B cell (primary cell): ENCODE results near the gene PHRF1. TPM values are rescaled to one million over a fixed set of nuclear protein-coding genes. Genes with fewer than 3 reads are reported as not detected.

Source experiments
- ATAC-seq: fragments of 200-7000 bp; cut with Tn5 transposase; one replicate; pipeline ENCODE4 v1.10.0; 2021; ENCODE audit warnings: low read depth, mild to moderate bottlenecking, moderate number of reproducible peaks, moderate library complexity
- CTCF ChIA-PET: fragments of 350-600 bp; sonication (Branson Sonifier 250); formaldehyde crosslinking; loops from one replicate; lab custom pipeline; 2021; ENCODE audit warnings: antibody characterized with exemption, inconsistent platforms; lab: Charles Lee
- POLR2A ChIA-PET: fragments of 350-600 bp; sonication (Branson Sonifier 250); formaldehyde crosslinking; loops from one replicate; lab custom pipeline; 2021; ENCODE audit warnings: antibody characterized with exemption; lab: Charles Lee
- DNase-seq: peaks from one replicate; pipeline ENCODE4 v3.0.0; 2013
- H2AFZ ChIP-seq: 2 replicates; pipeline ENCODE4 v1.6.1; 2012; ENCODE audit warnings: mild to moderate bottlenecking, low read depth, low read length; ENCODE audit not compliant: insufficient read depth, poor library complexity, severe bottlenecking
- H3K27ac ChIP-seq, 2 donors: 1 replicate in 1 of 2; 2 replicates in 1 of 2; pipeline ENCODE4 v1.5.1; 2012 to 2013; ENCODE audit warnings: low read length in 2 of 2, mild to moderate bottlenecking in 2 of 2, moderate library complexity in 1 of 2
- H3K27me3 ChIP-seq, 4 experiments: fragments of 200-600 bp in 1 of 4; sonication (generic) in 1 of 4; replicated peaks in 1 of 4; 1 replicate in 2 of 4; 2 replicates in 2 of 4; pipeline versions ENCODE4 v1.6.1 to v1.7.0; 2013 to 2016; ENCODE audit warnings: low read length in 3 of 4, mild to moderate bottlenecking in 2 of 4, mixed read lengths in 1 of 4, moderate library complexity in 1 of 4; ENCODE audit not compliant: insufficient read depth in 4 of 4, control insufficient read depth in 3 of 4; ENCODE audit errors: control extremely low read depth in 1 of 4
- H3K36me3 ChIP-seq, 2 experiments: replicated peaks in 1 of 2; 1 replicate in 1 of 2; 2 replicates in 1 of 2; pipeline versions ENCODE4 v1.6.1 to v1.7.1; 2013; ENCODE audit warnings: low read length in 1 of 2; ENCODE audit not compliant: insufficient read depth in 2 of 2, control insufficient read depth in 1 of 2; ENCODE audit errors: control extremely low read depth in 1 of 2, extremely low read depth in 1 of 2
- H3K4me1 ChIP-seq, 2 donors: fragments of 200-600 bp in 1 of 2; sonication (generic) in 1 of 2; 1 replicate in 1 of 2; 2 replicates in 1 of 2; pipeline versions ENCODE4 v1.5.1 to v1.6.1; 2013 to 2017; ENCODE audit warnings: low read length in 2 of 2; ENCODE audit not compliant: control insufficient read depth in 2 of 2, insufficient read depth in 2 of 2
- H3K4me2 ChIP-seq: replicated peaks from 2 replicates; pipeline ENCODE3; 2012; ENCODE audit warnings: mild to moderate bottlenecking, low read depth, low read length; ENCODE audit not compliant: poor library complexity, severe bottlenecking
- H3K4me3 ChIP-seq, 5 experiments: fragments of 200-600 bp in 1 of 5; sonication (generic) in 1 of 5; 1 replicate in 3 of 5; 2 replicates in 2 of 5; pipeline versions ENCODE4 v1.5.1 to v1.7.0; 2011 to 2016; ENCODE audit warnings: low read length in 4 of 5, mild to moderate bottlenecking in 4 of 5, low read depth in 2 of 5, control low read depth in 1 of 5, moderate library complexity in 1 of 5; ENCODE audit not compliant: insufficient read depth in 1 of 5; ENCODE audit errors: control extremely low read depth in 1 of 5, extremely low read depth in 1 of 5
- H3K79me2 ChIP-seq: fragments of 200-600 bp; sonication (generic); one replicate; pipeline ENCODE4 v1.6.0; 2016; ENCODE audit warnings: low read length; ENCODE audit not compliant: control insufficient read depth, insufficient read depth
- H3K9ac ChIP-seq: fragments of 200-600 bp; sonication (generic); 2 replicates; pipeline ENCODE4 v1.6.1; 2017; ENCODE audit warnings: mild to moderate bottlenecking, low read length, moderate library complexity
- H3K9me3 ChIP-seq, 3 donors: one replicate each; pipeline versions ENCODE4 v1.6.1 to v1.7.1; 2013; ENCODE audit warnings: low read length in 2 of 3; ENCODE audit not compliant: control insufficient read depth in 2 of 3, insufficient read depth in 1 of 3; ENCODE audit errors: control extremely low read depth in 1 of 3
- H4K20me1 ChIP-seq: 2 replicates; pipeline ENCODE4 v1.6.0; 2012; ENCODE audit warnings: mild to moderate bottlenecking, low read length; ENCODE audit not compliant: insufficient read depth, control insufficient read depth, poor library complexity, severe bottlenecking
- H3K27ac Mint-ChIP-seq: one replicate; pipeline ENCODE4 v1.8.0; 2021; ENCODE audit warnings: mixed read lengths
- H3K27me3 Mint-ChIP-seq: one replicate; pipeline ENCODE4 v1.8.0; 2021; ENCODE audit warnings: mixed read lengths
- H3K4me1 Mint-ChIP-seq: one replicate; pipeline ENCODE4 v1.8.0; 2021; ENCODE audit warnings: mixed read lengths
- H3K4me3 Mint-ChIP-seq: one replicate; pipeline ENCODE4 v1.8.0; 2021; ENCODE audit warnings: mixed read lengths
- H3K9me3 Mint-ChIP-seq: one replicate; pipeline ENCODE4 v1.8.0; 2022; ENCODE audit warnings: mixed read lengths; ENCODE audit not compliant: insufficient read depth
- EZH2 ChIP-seq: IDR thresholded peaks from 2 replicates; pipeline ENCODE4 v1.6.1; 2012; ENCODE audit warnings: borderline replicate concordance, low read depth, mild to moderate bottlenecking, moderate library complexity, low read length; ENCODE audit not compliant: insufficient read depth, poor library complexity, severe bottlenecking
- WGBS: methylation state at CpG from one replicate; pipeline ENCODE4 v1.1.5; 2013; ENCODE audit warnings: missing lambda C conversion rate; ENCODE audit not compliant: insufficient coverage; 5-methylcytosine and 5-hydroxymethylcytosine counted together
- intact Hi-C: fragments of 100-400 bp; cut with micrococcal nuclease; formaldehyde crosslinking; loops from one replicate; pipeline ENCODE4 v1.10.0; 2022
- polyA plus RNA-seq: library from polyadenylated mRNA; depleted of rRNA; stranded (reverse); fragments of >200 nt; gene quantifications from 2 replicates; pipeline ENCODE4 v1.2.3, GENCODE V29; 2012
- total RNA-seq, 2 donors: library from RNA; stranded (reverse); fragments of 120-200 nt in 1 of 2; gene quantifications; 1 replicate in 1 of 2; 2 replicates in 1 of 2; pipeline versions ENCODE4 v1.2.3 to v1.2.4, GENCODE V29; 2013 to 2022
- TF ChIP-seq, protein P1 (sequence below): fragments of 200-600 bp; IDR thresholded peaks from one replicate; pipeline ENCODE4 v1.8.0; 2022; ENCODE audit warnings: antibody characterized with exemption, mild to moderate bottlenecking

PHRF1 gene
- total and polyA plus RNA-seq, 2 donors (not counting 1 experiment from before 2014, with no cell fraction given), result 22.3 to 57.9 TPM

DNA sequence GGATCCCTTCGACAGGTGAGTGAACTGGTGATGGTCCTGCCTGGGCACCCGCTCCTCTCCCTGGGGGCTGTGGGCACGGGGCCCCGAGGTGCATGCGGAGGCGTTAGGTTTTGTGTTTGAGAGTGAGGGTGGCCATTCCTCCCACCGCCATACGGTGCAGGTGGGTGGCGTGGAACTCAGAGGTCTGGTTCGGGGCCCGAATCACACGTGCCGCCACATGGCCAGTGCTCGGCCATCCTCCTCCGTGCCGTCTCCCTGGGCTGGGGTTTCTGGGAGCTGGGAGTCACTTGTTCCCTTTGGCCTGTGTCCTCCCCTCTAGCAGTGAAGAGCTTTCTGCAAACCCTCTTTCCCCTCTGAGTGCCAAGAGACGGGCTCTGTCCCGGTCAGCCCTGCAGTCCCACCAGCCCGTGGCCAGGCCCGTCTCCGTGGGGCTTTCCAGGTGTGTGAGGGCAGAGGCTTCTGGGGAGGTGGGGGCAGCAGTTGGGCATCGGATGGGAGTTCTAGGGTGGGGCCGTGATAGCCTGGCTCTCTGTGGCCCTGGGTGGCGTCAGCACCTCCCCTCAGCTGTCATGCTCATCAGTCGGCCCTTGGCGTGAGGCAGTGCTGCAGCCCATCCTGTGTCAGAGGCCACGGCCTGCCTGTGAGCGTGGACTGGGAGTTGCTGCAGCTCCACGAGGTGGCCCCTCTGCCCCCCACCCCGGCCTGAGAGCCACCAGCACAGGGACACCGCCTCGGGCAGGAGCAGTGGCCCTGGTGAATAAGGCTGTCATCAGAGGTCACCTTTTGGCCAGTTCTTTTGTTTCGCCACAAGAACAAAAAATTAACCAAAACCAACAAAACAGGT, 29.2 kb downstream of the PHRF1 start:
- ChIA-PET POLR2A (no interaction called here), CTCF (interaction anchor here (1.3 kb wide), 1 partner anchor 10 kb away, joined by 3 read pairs; the partner anchor contains the start of gene IRF7)
- Histone ChIP-seq H3K4me2 (no peak overlapping the region), H3K27me3 (no peaks in the 10 kb centered on the region), H3K79me2 (peaks cover 9% of the 10 kb centered on the region), H3K9ac (no peak overlapping the region), H3K27ac (no peak overlapping the region), H3K36me3 (peaks cover 0 to 82% of the 10 kb centered on the region in 2 experiments), H2AFZ (no peak overlapping the region), H4K20me1 (peaks cover 33% of the 10 kb centered on the region), H3K4me1 (no peaks in the 10 kb centered on the region), H3K4me3 (no peak overlapping the region), H3K9me3 (no peaks in the 10 kb centered on the region)
- WGBS, result 98% methylated on average over 27 of the region's 33 CpGs
- no peaks in the 10 kb centered on the region for H3K9me3 Mint-ChIP-seq
- DNase-seq (no peak), ATAC-seq (no peak)
- intact Hi-C loops, result no loop called here
- no peaks in the 10 kb centered on the region for H3K4me1 Mint-ChIP-seq
- H3K27me3 Mint-ChIP-seq, result no peaks in the 10 kb centered on the region
- H3K27ac Mint-ChIP-seq, result no peak overlapping the region
- TF ChIP-seq EZH2, result no peak
- TF ChIP-seq, protein P1, sequence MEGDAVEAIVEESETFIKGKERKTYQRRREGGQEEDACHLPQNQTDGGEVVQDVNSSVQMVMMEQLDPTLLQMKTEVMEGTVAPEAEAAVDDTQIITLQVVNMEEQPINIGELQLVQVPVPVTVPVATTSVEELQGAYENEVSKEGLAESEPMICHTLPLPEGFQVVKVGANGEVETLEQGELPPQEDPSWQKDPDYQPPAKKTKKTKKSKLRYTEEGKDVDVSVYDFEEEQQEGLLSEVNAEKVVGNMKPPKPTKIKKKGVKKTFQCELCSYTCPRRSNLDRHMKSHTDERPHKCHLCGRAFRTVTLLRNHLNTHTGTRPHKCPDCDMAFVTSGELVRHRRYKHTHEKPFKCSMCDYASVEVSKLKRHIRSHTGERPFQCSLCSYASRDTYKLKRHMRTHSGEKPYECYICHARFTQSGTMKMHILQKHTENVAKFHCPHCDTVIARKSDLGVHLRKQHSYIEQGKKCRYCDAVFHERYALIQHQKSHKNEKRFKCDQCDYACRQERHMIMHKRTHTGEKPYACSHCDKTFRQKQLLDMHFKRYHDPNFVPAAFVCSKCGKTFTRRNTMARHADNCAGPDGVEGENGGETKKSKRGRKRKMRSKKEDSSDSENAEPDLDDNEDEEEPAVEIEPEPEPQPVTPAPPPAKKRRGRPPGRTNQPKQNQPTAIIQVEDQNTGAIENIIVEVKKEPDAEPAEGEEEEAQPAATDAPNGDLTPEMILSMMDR, result no peak
- no peak overlapping the region for H3K4me3 Mint-ChIP-seq

DNA sequence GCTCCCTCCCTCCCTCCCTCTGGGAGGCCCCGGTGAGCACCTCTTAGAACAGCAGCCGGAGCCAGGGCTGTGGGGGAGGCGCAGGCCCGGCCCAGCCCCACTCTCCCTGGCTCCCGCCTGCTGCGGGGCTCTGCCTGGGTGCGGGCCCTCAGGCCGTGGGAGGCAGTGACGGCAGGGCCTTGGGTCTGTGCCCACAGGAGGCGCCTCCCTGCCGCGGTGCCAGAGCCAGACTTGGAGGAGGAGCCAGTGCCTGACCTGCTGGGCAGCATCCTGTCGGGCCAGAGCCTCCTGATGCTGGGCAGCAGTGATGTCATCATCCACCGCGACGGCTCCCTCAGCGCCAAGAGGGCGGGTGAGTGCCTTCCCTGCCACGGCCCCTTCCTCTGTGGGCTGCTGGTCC, 30.0 kb downstream of the PHRF1 start:
- H3K27ac ChIP-seq, result no peak overlapping the region
- ATAC-seq (no peak), DNase-seq (no peak)
- H3K27me3 ChIP-seq, result no peaks in the 10 kb centered on the region
- Mint-ChIP-seq H3K9me3 (no peaks in the 10 kb centered on the region), H3K4me1 (no peaks in the 10 kb centered on the region), H3K4me3 (no peak overlapping the region), H3K27ac (no peak overlapping the region), H3K27me3 (no peaks in the 10 kb centered on the region)
- H3K9ac ChIP-seq, result no peak overlapping the region
- H3K4me2 ChIP-seq, result no peak overlapping the region
- intact Hi-C loops, result no loop called here
- no peak overlapping the region for H3K4me3 ChIP-seq
- peaks cover 9% of the 10 kb centered on the region for H3K79me2 ChIP-seq
- H3K9me3 ChIP-seq, result no peaks in the 10 kb centered on the region
- ChIA-PET CTCF (no interaction called here), POLR2A (no interaction called here)
- H3K36me3 ChIP-seq, result peaks cover 0 to 90% of the 10 kb centered on the region in 2 experiments
- 96% methylated on average over 19 of the region's 19 CpGs for WGBS
- no peak overlapping the region for H2AFZ ChIP-seq
- H4K20me1 ChIP-seq, result peaks cover 41% of the 10 kb centered on the region
- no peaks in the 10 kb centered on the region for H3K4me1 ChIP-seq
- TF ChIP-seq, protein P1, result no peak
- no peak for TF ChIP-seq EZH2
